NCI-H146 (cell line): Measurements from ENCODE around the gene IQCK.
"Not testable (repeated sequence)": the region's sequence is repeated elsewhere in the genome, so short reads cannot be mapped to it uniquely, and the experiment has no call there.

ENCODE experiments used
- DNase-seq: peaks from one replicate; lab custom pipeline; 2025; lab: John Stamatoyannopoulos, UW

IQCK gene

DNA sequence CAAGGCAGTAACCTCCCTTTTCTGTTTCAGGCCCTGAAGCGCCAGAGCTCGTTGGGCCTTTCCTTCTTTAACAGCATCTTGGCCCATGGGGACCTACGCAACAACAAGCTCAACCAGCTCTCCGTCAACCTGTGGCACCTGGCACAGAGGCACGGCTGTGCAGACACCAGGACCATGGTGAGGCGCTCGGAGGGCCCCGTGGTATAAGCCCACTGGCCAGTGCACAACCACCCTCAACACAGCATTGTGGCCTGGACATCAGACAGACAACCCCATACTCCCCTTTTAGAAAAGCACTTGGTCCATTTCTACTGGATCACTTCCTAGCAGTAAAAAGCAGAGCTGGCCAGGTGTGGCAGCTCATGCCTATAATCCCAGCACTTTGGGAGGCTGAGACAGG, 18.6 kb upstream of the IQCK start:
- DNase-seq = no peak

DNA sequence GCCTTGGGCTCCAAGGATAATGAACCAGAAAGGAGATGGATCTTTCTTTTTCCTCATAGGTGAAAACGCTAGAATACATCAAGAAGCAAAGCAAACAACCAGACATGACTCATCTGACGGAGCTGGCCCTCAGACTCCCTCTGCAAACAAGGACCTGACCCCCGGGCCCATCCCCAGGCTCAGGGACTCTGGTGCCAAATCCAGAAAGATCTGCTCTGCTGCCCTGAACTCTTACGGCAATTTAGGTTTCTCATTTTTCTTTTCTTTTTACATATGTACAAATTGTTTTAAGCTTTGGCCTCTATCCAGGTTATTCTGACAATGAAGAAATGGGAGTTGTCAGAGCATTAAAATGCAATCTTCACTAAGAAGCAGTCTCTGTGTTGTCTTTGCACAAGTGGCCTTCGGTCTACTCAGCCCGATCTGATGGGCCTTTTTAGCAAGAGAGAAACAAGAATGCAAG, 17.7 kb upstream of the IQCK start:
- peak; percentile 9 for DNase-seq

DNA sequence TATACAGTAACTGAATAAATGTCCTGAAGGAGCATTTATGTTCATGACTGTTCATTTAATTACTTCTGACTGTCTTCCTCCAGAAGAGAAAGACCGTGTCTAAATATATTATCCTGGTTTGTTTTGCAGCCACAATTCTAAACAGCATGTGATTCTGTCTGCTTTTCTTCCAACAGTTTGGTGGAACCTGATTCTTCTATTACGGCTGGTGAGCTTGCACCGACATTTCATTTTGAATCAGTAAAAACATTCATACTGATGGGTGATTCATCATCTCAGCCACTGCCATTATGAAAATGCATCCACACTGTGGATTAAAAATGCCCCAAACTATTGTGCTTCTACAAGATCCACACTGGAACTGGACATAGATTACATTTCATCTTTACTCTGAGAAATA, 17.0 kb upstream of the IQCK start:
- DNase-seq = no peak

DNA sequence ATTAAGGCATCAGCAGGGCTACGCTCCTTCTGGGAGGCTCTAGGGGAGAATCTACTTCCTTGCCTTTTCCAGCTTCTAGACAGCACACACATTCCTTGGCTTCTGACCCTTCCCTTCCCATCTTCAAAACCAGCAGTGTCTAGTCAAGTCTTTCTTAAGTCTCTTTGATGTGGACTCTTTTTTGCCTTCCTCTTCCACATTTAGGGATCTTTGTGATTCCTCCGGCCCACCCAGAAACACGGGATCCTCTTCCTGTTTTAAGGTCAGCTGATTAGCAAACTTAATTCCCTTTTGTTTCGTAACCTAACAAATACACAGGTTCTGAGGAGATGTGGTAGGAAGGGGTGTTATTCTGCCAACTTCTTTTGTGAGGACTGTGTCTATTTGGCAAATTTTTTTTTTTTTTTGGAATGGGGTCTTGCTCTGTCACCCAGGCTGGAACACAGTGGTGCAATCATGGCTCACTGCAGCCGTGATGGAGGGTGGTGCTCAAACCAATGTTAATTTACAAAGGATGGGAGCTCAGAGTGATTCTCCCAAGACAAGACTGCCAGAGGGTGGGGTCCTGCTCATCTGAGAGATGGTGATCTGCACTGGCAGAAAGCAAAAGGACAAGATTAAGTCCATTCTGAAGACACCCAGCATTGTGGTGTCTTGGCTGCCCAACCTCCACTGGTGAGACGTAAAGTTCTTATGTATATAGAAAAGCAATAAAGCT, 14.7 kb upstream of the IQCK start:
- DNase-seq = no peak

DNA sequence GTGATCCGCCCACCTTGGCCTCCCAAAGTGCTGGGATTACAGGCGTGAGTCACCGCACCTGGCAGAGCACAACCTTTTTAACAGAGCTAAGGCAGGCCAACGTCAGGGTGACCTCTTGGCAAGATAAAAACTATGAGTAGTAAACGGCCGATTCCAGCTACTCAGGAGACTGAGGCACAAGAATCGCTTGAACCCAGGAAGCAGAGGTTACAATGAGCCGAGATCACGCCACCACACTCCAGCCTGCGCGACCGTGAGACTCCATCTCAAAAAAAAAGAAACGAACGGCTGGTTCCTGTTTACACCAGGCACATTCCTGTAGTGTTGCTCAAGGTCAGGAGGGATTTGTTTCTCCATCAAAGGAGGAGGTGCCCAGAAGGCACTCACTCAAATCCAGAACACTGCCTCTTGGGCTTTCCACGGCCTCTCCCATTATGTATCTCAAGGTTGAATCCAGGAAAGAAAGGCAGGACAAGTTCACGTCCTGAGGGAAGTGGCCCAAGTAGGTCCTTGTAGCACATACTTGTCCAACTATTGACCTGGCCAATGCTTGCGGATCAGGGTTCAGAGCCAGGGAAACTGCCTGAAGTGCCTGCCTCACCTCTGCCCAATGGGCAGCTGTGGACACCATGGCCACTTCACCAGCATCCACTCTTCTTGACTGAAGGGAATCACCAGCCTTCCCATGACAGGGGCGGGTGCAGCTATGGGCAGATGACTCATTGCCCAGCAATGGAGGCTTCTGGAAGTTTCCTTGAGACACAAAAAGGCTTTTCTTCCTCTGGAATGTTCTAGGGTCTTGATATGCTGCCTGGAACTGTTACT, 13.5 kb upstream of the IQCK start:
- no peak for DNase-seq

DNA sequence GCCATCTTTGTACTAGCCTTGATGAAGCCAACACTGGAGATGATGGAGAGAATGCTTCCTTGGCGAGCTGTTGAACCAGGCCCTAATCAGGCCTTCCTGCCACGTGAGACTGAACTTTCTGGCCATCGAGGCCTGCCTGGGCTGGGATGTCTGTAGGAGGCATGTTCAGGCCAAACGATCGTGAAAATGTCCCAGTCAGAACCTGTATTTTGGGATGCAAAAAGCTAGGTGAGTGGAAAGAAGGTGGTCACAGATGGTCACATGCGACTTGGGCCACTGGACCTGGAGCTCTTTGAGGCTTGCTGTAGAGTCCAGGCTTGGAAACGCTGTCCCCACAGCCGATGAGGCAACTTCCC, 12.9 kb upstream of the IQCK start:
- DNase-seq = no peak

DNA sequence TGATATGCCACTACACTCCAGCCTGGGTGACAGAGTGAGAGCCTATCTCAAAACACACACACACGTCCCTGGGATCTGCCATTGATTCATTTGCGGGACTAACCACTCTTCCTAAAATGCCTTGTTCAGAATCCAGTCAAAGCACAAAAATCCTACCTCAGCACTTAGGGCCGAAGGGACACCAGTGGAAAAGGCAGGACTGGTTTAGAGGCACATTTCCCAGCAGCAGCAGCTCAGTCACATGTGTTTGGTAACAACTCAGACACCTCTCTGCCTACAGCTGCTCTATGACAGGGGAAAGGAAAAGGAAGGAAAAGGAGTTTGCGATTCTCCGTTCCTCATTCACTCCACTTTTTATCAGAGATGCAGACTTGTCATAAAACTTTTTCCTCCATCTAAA, 12.2 kb upstream of the IQCK start:
- DNase-seq = no peak

DNA sequence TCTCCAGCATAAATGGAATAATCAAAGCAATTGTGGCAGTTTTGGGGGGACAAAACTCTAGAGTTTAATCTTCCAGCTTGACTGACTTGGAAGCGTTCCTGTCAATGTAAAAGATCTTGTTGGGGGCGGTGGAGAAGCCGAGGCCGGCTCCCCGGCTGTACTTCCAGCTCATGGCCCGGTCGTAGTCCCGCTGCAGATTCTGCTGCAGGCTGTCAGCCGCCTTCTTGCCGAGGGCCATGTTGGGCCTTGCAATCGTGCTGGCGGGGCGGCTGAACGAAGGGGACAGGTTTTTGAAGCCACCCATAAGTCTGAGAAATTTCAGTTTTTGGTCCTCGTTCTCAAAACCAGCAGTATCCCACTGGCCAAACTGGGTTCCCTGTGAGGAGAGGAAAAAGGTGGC, 11.2 kb upstream of the IQCK start:
- no peak for DNase-seq

DNA sequence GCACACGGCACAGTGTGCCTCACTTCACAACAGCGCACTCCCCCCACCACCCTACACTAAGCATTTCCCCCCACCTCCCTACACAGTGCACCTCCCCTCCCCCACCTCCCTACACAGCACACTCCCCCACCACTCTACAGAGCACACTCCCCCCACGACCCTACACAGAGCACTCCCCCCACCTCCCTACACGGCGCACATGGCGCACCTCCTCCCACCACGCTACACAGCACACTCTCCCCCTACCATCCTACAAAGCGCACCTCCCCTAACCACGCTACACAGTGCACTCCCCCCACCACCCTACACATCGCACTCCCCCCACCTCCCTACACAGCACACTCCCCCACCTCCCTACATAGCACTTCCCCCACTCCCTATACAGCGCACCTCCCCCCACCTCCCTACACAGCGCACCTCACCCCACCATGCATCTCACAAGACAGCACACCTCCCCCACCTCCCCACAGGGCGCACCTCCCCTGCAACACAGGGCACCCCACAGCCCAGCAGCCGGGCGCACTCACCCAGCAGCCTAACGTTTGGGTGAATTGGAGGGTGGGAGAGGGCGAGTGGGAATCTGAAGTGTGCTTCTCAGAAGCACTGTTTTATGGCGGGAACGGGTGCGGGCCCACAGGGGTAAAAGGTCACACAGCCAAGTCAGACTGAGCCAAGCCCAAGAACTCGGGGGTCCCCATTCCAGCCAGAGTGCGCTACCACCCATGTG, 10.3 kb upstream of the IQCK start:
- no peak for DNase-seq

DNA sequence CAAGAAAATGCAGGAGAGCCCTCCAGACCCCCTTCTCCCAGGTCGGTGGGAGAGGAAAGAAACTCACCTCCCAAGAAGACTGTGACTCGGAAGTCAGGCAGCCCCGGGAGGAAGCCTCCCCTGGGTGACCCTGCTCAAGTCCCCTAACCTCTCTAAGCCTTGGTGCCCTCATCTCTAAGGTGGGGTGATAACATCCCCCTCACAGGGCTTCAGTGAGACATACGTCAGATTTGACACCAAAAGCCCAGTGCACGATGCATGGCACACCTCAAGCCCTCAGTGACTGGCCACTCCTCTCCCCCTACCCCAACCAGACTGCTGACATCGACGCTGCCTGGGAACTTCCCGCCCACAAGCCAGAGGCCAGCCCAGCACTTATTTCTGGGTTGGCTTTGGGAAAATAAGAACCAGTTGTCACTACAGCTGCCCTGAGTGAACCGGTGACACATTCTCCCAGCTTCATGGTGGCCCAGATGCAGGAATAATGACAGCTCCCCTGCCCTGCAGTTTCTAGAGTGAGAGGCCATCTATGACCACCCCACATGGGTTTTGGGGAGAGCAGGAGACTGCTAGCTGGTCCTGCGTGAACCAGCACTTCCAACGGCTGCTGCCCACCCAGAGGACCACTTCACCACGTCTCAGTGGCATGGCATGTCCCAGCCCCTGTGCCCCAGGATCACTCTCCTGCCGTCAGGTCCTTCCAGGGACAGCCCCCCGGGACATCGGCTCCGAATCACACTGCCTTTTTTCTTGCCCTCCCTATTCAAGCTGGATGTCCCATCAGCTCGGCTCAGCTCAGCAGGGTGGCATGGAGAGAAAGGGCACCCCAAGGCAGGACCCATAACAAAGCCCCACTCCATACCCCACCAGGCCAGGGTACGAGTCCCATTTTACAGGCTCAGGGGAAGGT, 9.5 kb upstream of the IQCK start:
- no peak for DNase-seq

DNA sequence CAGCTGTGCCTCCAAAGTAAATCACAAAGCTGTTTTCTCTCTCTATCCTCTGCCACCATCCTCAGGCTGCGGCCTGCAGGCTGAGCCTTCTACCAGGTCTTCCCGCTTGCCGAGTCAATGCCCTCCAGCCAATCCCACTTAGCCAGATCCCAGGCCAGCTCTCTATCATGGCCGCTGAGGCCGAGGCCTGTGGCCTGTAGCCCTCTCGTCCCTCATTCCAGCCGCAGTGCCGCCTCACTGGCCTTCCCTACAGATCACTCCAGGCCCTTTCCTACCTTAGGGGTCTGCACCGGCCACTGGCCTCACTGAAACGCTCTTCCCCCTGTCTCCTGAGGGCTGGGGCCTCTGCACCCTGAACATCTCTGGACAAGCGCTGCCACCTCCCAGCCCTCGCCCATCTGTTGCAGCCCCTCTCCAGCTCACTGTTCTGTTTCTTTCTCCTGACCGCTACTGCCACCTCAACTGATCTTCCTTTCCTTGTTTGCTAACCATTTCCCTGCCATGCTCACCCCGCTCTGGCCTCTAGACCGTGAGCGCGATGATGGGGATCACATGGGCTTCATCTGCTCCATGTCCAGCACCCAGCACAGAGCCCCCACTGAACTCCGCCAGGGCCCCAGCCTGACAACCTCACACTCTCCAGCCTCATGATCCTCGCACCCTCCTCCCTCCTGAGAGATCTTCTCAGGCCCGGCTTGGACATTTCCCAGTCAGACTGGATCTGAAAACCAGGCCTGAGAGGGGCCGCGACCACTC, 8.5 kb upstream of the IQCK start:
- DNase-seq = no peak

DNA sequence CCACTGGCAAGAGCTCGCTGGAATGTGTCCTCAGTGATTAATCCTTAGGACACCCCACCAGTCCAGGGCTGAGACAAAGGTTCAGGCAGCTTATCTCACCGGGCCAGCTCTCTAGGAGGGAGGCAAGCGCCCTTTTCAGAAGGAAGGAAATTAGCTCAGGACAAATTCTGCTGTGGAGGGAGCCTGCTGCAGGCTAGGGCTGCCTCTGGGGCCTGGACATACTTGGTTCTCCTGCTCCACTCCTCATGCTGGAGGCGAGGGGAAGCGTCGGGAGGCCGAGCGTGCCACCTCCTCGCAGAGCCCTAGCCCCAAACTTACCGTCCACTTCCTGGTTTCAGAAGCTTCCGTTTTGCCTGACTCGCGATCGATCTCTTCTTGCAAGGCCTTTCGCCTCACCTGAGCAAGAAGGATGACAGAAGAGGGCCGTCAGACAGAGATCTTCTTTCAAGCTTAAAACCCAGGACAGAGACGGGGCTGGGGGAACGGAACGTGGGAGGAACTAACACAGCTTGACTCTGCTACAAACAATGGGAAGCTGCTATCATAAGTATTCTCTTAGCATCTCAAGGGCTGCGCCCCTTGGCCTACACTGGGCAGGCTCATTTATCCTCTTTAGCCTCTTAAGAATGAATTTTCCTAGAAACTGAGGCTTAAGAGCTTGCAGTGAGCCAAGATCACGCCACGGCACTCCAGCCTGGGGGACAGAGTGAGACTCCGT, 7.7 kb upstream of the IQCK start:
- no peak for DNase-seq

DNA sequence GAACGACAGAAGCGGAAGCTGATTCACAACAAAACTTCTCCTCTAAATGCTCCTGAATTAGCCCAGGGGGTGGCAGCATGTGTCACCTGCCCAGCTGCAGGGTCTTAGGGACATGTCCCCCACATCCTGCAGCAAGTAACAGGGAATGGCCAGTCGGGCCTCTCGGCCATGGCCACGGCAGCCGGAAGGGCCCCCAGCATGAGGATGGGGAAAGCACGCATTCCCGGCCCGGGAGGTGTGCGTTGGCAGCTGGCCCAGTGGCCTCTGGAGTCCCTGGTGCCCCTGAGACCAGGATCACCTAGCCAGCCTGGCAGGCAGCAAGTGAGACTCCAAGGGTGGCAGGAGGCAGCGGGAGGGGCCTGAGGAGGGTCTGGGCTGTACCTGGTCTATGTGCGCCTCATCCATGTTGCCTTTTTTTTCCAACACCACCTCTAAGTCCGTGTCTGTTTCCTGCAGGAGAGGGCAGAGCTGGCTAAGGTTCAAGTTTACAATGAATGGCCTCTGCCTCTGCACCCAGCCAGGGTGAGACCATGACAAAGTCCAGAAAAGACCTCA, 7.0 kb upstream of the IQCK start:
- DNase-seq = no peak

DNA sequence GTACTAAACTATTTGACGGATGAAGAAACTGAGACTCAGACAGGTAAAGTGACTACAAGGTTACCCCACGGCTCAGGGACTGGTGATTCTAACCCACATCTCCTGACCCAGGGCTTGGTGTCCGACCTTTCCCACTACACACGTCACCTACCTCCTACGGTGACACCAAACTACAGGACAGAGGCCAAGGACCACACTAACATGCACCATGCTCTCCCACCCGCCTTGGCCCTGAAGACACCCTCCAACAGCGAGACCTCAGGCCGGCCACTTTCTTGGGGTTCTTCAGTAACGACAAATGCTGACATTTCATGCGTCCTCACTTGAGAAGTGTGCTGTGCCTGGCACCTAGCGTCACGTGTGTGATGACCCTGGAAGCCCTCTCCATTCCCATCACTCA, 6.4 kb upstream of the IQCK start:
- DNase-seq = no peak

DNA sequence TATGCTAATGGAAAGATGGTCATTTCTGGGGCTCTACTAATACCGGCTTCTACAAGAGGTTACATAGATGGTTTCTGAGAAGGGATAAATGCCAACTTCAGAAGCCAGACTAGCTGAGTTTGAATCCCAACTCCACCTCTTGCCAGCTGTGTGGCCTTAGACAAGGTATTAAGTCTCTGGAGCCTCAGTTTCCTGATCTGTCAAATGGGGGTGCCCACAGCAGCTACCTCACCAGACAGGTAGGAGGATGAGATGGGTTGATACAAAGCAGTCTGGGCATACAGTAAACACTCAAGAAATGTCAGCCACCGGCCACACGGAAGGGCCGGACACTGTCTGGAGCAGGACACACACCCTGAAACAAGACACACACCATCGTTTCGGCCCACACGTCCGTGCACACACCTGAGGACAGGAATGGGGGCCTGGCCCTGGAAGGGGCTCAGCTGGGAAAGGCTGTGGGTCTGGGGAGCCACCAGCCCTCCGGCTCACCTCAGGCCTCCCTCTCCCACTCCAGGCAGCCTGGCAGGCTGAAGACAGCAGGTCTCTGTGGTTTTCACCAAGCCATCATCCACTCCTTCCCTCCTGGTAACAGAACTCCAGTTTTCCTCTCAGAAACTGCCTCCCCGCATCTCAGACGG, 5.5 kb upstream of the IQCK start:
- DNase-seq = no peak

DNA sequence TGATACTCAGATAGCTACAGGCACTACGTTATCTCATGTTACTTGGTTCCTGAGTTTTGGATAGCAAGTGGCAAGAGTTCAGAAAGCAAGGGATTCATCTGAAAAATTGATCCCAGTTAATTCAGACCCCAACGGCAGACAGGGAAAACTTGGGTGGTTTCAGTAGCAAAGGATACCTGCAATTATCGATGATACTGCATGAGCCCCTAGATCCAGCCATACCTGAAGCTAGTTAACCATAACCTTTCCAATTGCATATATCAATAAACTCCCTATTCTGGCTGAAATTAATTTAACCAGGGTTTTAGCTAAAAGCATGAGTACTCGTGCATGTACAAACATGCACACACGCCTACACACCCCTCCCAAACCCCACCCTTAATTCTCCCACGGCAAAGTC, 4.4 kb upstream of the IQCK start:
- no peak for DNase-seq

DNA sequence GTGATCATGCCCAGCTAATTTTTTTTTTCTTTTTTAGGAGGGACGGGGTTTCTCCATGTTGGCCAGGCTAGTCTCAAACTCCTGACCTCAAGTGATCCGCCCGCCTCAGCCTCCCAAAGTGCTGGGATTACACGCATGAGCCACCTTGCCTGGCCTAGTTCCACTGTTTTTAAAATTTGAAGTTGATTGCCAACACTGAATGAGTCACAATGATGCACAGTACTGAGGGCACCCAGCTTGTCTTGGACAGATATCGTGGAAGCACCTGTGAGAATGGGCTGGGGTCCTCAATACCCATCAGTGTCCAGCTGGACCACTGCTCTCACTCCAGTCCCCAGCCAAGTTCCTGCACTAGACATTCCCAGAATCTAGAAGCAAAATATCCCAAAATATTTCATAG, 2.5 kb upstream of the IQCK start:
- DNase-seq = no peak

DNA sequence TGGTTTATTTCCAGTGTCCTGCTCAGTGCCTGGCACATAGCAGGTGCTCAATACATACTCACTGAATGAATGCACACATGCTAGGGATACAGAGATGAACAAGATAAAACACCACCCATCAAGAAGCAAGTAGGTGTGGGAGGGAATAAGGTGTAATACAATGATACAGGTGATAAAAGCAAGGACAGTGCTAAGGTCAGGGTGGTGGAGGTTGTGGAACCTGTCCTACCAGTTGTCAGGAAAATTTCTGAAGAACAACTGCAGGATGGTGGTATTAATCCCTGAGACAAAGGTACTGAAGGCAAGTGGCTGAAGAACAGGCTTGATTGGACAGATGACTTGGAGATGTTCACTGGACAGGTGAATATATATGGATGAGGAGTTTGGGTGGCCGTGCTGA, 1.9 kb upstream of the IQCK start:
- DNase-seq = no peak

DNA sequence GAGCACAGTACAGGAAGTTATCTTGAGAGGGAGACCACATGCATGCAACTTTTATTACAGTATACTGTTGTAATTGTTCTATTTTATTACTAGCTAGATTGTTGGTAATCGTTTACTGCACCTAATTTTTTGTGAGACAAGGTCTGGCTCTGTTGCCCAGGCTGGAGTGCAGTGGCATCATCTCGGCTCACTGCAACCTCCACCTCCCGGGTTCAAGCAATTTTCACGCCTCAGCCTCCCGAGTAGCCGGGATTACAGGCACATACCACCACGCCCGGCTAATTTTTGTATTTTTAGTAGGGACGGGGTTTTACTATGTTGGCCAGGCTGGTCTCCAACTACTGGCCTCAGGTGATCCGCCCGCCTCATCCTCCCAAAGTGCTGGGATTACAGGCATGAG, 1.3 kb upstream of the IQCK start:
- DNase-seq = not testable (repeated sequence)

DNA sequence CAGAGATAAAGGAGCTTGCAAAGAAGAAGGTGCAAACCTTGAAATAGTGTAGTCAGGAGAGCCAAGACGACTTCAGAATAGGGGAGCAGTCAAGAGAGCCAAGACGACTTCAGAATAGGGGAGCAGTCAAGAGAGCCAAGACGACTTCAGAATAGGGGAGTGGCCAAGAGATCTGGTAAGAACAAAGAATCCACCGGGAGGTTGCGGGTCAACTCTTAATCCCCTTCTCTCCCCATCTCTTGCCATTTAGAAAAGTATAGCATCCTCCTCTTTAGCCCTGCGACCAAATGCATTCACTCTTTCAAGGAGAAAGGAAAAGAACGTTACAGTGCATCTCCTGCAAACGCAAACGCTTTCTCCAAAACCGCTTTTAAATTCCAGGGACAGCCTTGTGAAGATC, 757 bp upstream of the IQCK start:
- DNase-seq = no peak
